Type B pancreatic cell (in vitro differentiated cells): ENCODE results near the gene NEDD4. TPM values are rescaled to one million over a fixed set of nuclear protein-coding genes. Genes with fewer than 3 reads are reported as not detected.

Source experiments
- DNase-seq: peaks from one replicate; pipeline ENCODE4 v3.0.0; 2021; ENCODE audit warnings: mixed read lengths; ENCODE audit not compliant: unreplicated experiment; ENCODE audit errors: extremely low spot score
- H3K27ac Mint-ChIP-seq: 2 replicates; pipeline ENCODE4 v1.8.0; 2021; ENCODE audit warnings: mild to moderate bottlenecking, mixed read lengths
- H3K27me3 Mint-ChIP-seq: 2 replicates; pipeline ENCODE4 v1.8.0; 2021; ENCODE audit warnings: mixed read lengths
- H3K36me3 Mint-ChIP-seq: 2 replicates; pipeline ENCODE4 v1.8.0; 2021; ENCODE audit warnings: mixed read lengths
- H3K4me1 Mint-ChIP-seq: one replicate; pipeline ENCODE4 v1.8.0; 2021; ENCODE audit warnings: mixed read lengths; ENCODE audit not compliant: unreplicated experiment
- H3K4me3 Mint-ChIP-seq: 2 replicates; pipeline ENCODE4 v1.8.0; 2021; ENCODE audit warnings: mild to moderate bottlenecking, mixed read lengths
- H3K9me3 Mint-ChIP-seq: 2 replicates; pipeline ENCODE4 v1.8.0; 2021; ENCODE audit warnings: mixed read lengths
- CTCF ChIP-seq: fragments of 200-600 bp; sonication (generic); conservative IDR thresholded peaks from 2 replicates; pipeline ENCODE4 v1.5.0; 2021; ENCODE audit warnings: antibody characterized with exemption, mild to moderate bottlenecking
- total RNA-seq: library from RNA; stranded (reverse); gene quantifications from 2 replicates; pipeline ENCODE4 v1.2.1, GENCODE V29; 2021; ENCODE audit warnings: low replicate concordance

Gene NEDD4
- total RNA-seq, 1 donor from 2014 or later, result 19.6 TPM

GRCh38 chr15:55784286-55784685 lies 209.1 kb downstream of the NEDD4 start:
- Mint-ChIP-seq H3K27me3 (peaks cover 6% of the 10 kb centered on the region), H3K9me3 (no peaks in the 10 kb centered on the region), H3K4me3 (peak overlapping the region; percentile 25), H3K36me3 (no peaks in the 10 kb centered on the region), H3K4me1 (peaks cover 41% of the 10 kb centered on the region), H3K27ac (peak overlapping the region; percentile 25)
- DNase-seq, result no peak
- no peak for TF ChIP-seq CTCF

GRCh38 chr15:55782901-55783300 lies 210.5 kb downstream of the NEDD4 start:
- Mint-ChIP-seq H3K9me3 (no peaks in the 10 kb centered on the region), H3K27me3 (peaks cover 17% of the 10 kb centered on the region), H3K4me1 (peaks cover 41% of the 10 kb centered on the region), H3K36me3 (no peaks in the 10 kb centered on the region), H3K27ac (peak overlapping the region; percentile 8), H3K4me3 (peak overlapping the region; percentile 13)
- TF ChIP-seq CTCF, result no peak
- no peak for DNase-seq

- DNase-seq, result no peak
- H3K4me3 Mint-ChIP-seq, result no peak overlapping the region
- TF ChIP-seq CTCF, result no peak
- no peaks in the 10 kb centered on the region for H3K9me3 Mint-ChIP-seq
- H3K4me1 Mint-ChIP-seq, result peaks cover 32% of the 10 kb centered on the region
- H3K27ac Mint-ChIP-seq, result no peak overlapping the region
- H3K27me3 Mint-ChIP-seq, result peaks cover 32% of the 10 kb centered on the region
- no peaks in the 10 kb centered on the region for H3K36me3 Mint-ChIP-seq
Observed at GRCh38 chr15:55780292-55780691, 213.1 kb downstream of the NEDD4 start.

GRCh38 chr15:55778932-55779331 lies 214.5 kb downstream of the NEDD4 start:
- no peak overlapping the region for H3K4me3 Mint-ChIP-seq
- TF ChIP-seq CTCF, result no peak
- H3K9me3 Mint-ChIP-seq, result no peaks in the 10 kb centered on the region
- DNase-seq, result no peak
- no peak overlapping the region for H3K27ac Mint-ChIP-seq
- H3K36me3 Mint-ChIP-seq, result no peaks in the 10 kb centered on the region
- peaks cover 33% of the 10 kb centered on the region for H3K27me3 Mint-ChIP-seq
- H3K4me1 Mint-ChIP-seq, result peaks cover 28% of the 10 kb centered on the region
